IPS-18c (cell line): ENCODE data around the gene UGT1A10.
"Not testable (repeated sequence)": the region's sequence is repeated elsewhere in the genome, so short reads cannot be mapped to it uniquely, and the experiment has no call there.

ENCODE experiments used
- H3K4me3 ChIP-seq: 2 replicates; pipeline ENCODE4 v1.7.0; 2013; ENCODE audit warnings: low read depth, mild to moderate bottlenecking, low read length, moderate library complexity; ENCODE audit not compliant: insufficient read depth
- H3K9me3 ChIP-seq: one replicate; pipeline ENCODE4 v1.6.1; 2013; ENCODE audit warnings: mild to moderate bottlenecking, low read length, moderate library complexity; ENCODE audit not compliant: control insufficient read depth, insufficient read depth

UGT1A10 gene

GRCh38 chr2:233646033-233646432 lies 9.8 kb downstream of the UGT1A10 start:
- H3K4me3 ChIP-seq, H3K9me3 ChIP-seq: not testable (repeated sequence)

GRCh38 chr2:233650981-233651380 lies 14.7 kb downstream of the UGT1A10 start:
- Histone ChIP-seq H3K4me3 (no peak overlapping the region), H3K9me3 (peaks cover 2% of the 10 kb centered on the region)

- H3K4me3 ChIP-seq, result no peak overlapping the region
Measured at GRCh38 chr2:233651430-233651829, 15.2 kb downstream of the UGT1A10 start.

GRCh38 chr2:233654501-233654900 lies 18.3 kb downstream of the UGT1A10 start:
- no peaks in the 10 kb centered on the region for H3K9me3 ChIP-seq
- H3K4me3 ChIP-seq, result no peak overlapping the region

More at GRCh38 chr2:233651430-233651829, 15.2 kb downstream of the UGT1A10 start:
- no peaks in the 10 kb centered on the region for H3K9me3 ChIP-seq

- no peak overlapping the region for H3K4me3 ChIP-seq
- H3K9me3 ChIP-seq, result no peaks in the 10 kb centered on the region
Measured at GRCh38 chr2:233655043-233655442, 18.8 kb downstream of the UGT1A10 start.

- H3K4me3 ChIP-seq, H3K9me3 ChIP-seq: not testable (repeated sequence)
Measured at GRCh38 chr2:233655943-233656342, 19.7 kb downstream of the UGT1A10 start.

- no peak overlapping the region for H3K4me3 ChIP-seq
- no peaks in the 10 kb centered on the region for H3K9me3 ChIP-seq
Measured at GRCh38 chr2:233656443-233656842, 20.2 kb downstream of the UGT1A10 start.

- H3K4me3 ChIP-seq, result no peak overlapping the region
- no peaks in the 10 kb centered on the region for H3K9me3 ChIP-seq
Measured at GRCh38 chr2:233658610-233659009, 22.4 kb downstream of the UGT1A10 start.

- Histone ChIP-seq H3K9me3 (no peaks in the 10 kb centered on the region), H3K4me3 (no peak overlapping the region)
Measured at GRCh38 chr2:233663911-233664310, 27.7 kb downstream of the UGT1A10 start.

- H3K4me3 ChIP-seq, result no peak overlapping the region
- no peaks in the 10 kb centered on the region for H3K9me3 ChIP-seq
Measured at GRCh38 chr2:233668605-233669260, 32.5 kb downstream of the UGT1A10 start.

GRCh38 chr2:233671290-233672161 lies 35.3 kb downstream of the UGT1A10 start, which contains the start of gene UGT1A9:
Gene UGT1A9 (plus strand): TSS chr2:233671898. CDS start chr2:233671935, 37 bp downstream.
- Histone ChIP-seq H3K9me3 (no peaks in the 10 kb centered on the region), H3K4me3 (no peak within 1 kb of the TSS)

- no peaks in the 10 kb centered on the region for H3K9me3 ChIP-seq
- H3K4me3 ChIP-seq, result no peak overlapping the region
Measured at GRCh38 chr2:233672886-233673285, 36.6 kb downstream of the UGT1A10 start.

GRCh38 chr2:233673896-233674295 lies 37.6 kb downstream of the UGT1A10 start:
- Histone ChIP-seq H3K4me3 (no peak overlapping the region), H3K9me3 (no peaks in the 10 kb centered on the region)

- Histone ChIP-seq H3K9me3 (no peaks in the 10 kb centered on the region), H3K4me3 (no peak overlapping the region)
Measured at GRCh38 chr2:233674314-233674713, 38.1 kb downstream of the UGT1A10 start.

GRCh38 chr2:233674995-233675394 lies 38.7 kb downstream of the UGT1A10 start:
- no peak overlapping the region for H3K4me3 ChIP-seq

GRCh38 chr2:233676046-233676445 lies 39.8 kb downstream of the UGT1A10 start:
- H3K9me3 ChIP-seq, result no peaks in the 10 kb centered on the region
- H3K4me3 ChIP-seq, result no peak overlapping the region

More at GRCh38 chr2:233674995-233675394, 38.7 kb downstream of the UGT1A10 start:
- no peaks in the 10 kb centered on the region for H3K9me3 ChIP-seq

GRCh38 chr2:233679196-233679595 lies 42.9 kb downstream of the UGT1A10 start:
- Histone ChIP-seq H3K9me3 (no peaks in the 10 kb centered on the region), H3K4me3 (no peak overlapping the region)

GRCh38 chr2:233680361-233681045 lies 44.3 kb downstream of the UGT1A10 start:
- Histone ChIP-seq H3K9me3 (no peaks in the 10 kb centered on the region), H3K4me3 (no peak overlapping the region)
